ENCODE data around the gene KRT6B.
"Not testable (repeated sequence)": the region's sequence is repeated elsewhere in the genome, so short reads cannot be mapped to it uniquely, and the experiment has no call there.

The KRT6B gene

GRCh38 chr12:52410589-52411248 lies 41.2 kb downstream of the KRT6B start:
- DNase-seq: not testable (repeated sequence)

GRCh38 chr12:52407918-52408317 lies 44.0 kb downstream of the KRT6B start:
- DNase-seq: no peak

- no peak for DNase-seq
Measured at GRCh38 chr12:52405922-52406385, 46.0 kb downstream of the KRT6B start, which contains the start of gene KRT82. KRT82 (minus strand) TSS chr12:52406335; CDS start chr12:52406277, 58 bp downstream.

GRCh38 chr12:52404951-52405350 lies 47.0 kb downstream of the KRT6B start:
- DNase-seq: no peak

- no peak for DNase-seq
Measured at GRCh38 chr12:52403561-52403960, 48.4 kb downstream of the KRT6B start.

- no peak for DNase-seq
Measured at GRCh38 chr12:52402873-52403540, 48.9 kb downstream of the KRT6B start.

GRCh38 chr12:52402377-52402776 lies 49.6 kb downstream of the KRT6B start:
- no peak for DNase-seq

- no peak for DNase-seq
Measured at GRCh38 chr12:52401926-52402325, 50.0 kb downstream of the KRT6B start.

- DNase-seq: no peak
Measured at GRCh38 chr12:52401526-52401925, 50.4 kb downstream of the KRT6B start.

- no peak for DNase-seq
Measured at GRCh38 chr12:52400906-52401305, 51.0 kb downstream of the KRT6B start.

GRCh38 chr12:52399756-52400155 lies 52.2 kb downstream of the KRT6B start:
- DNase-seq: no peak

GRCh38 chr12:52398176-52398575 lies 53.8 kb downstream of the KRT6B start:
- DNase-seq: no peak

GRCh38 chr12:52396656-52397055 lies 55.3 kb downstream of the KRT6B start:
- DNase-seq: no peak
